KOPT-K1 (cell line): ENCODE data around the gene EFNA2.

Experiments
- H3K27ac ChIP-seq: fragments of 200-600 bp; sonication (generic); 2 replicates; pipeline ENCODE4 v1.5.1; 2016; ENCODE audit warnings: antibody characterized with exemption, mild to moderate bottlenecking, low read depth, low read length; ENCODE audit not compliant: poor library complexity, severe bottlenecking
- H3K36me3 ChIP-seq: fragments of 200-600 bp; sonication (generic); 2 replicates; pipeline ENCODE4 v1.5.1; 2017; ENCODE audit warnings: antibody characterized with exemption, mild to moderate bottlenecking, low read length, moderate library complexity; ENCODE audit not compliant: insufficient read depth
- H3K9me3 ChIP-seq: fragments of 200-600 bp; sonication (generic); 2 replicates; pipeline ENCODE4 v1.5.1; 2017; ENCODE audit warnings: antibody characterized with exemption, low read length, mild to moderate bottlenecking; ENCODE audit not compliant: insufficient read depth, poor library complexity, severe bottlenecking

Gene EFNA2

DNA sequence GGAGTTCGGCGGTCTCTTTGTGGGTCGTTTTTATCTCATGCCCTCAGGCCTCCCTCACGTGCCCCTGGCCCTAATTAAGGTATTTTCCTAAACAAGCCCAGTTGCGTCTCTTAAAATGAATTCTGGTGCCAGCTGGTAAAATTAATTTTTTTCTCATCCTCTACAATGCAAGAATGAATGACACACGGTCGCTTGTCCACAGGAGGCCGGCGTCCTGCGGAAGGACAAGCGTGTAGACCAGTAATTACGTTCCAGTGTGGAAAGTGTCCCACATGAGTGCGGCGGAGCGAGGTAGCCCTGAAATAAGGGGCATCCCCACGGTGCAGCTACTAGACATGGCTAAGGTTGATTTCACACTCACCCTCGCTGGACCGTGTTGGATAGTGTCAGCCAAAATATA, 63.5 kb downstream of the EFNA2 start:
- Histone ChIP-seq H3K36me3 (no peaks in the 10 kb centered on the region), H3K9me3 (no peaks in the 10 kb centered on the region), H3K27ac (no peak overlapping the region)

GRCh38 chr19:1350867-1351266, 65.2 kb downstream of the EFNA2 start:
- no peaks in the 10 kb centered on the region for H3K9me3 ChIP-seq
- no peaks in the 10 kb centered on the region for H3K36me3 ChIP-seq
- H3K27ac ChIP-seq, result no peak overlapping the region
